AG04450 (cell line): ENCODE measurements around the gene C14orf132. TPM values are rescaled to one million over a fixed set of nuclear protein-coding genes. Genes with fewer than 3 reads are reported as not detected.

Experiments used
- CTCF ChIA-PET: fragments of 300-600, 350-600 bp; formaldehyde crosslinking; extraction: SDS; loops from one replicate; lab custom pipeline; 2022; ENCODE audit warnings: antibody characterized with exemption, inconsistent platforms; lab: Charles Lee
- POLR2A ChIA-PET: fragments of 350-600 bp; formaldehyde crosslinking; extraction: SDS; loops from one replicate; lab custom pipeline; 2021; ENCODE audit warnings: antibody characterized with exemption, inconsistent platforms; lab: Yijun Ruan, JAX
- DNase-seq: peaks from one replicate; pipeline ENCODE4 v3.0.0-alpha.2; 2011; ENCODE audit warnings: low read depth, low spot score
- H3K27ac ChIP-seq: one replicate; pipeline ENCODE4 v1.5.1; 2012; ENCODE audit warnings: low read depth, low read length, control low read depth
- H3K27me3 ChIP-seq: one replicate; pipeline ENCODE4 v1.6.0; 2012; ENCODE audit warnings: low read length; ENCODE audit not compliant: control insufficient read depth, insufficient read depth
- H3K4me3 ChIP-seq: 2 replicates; pipeline ENCODE4 v1.5.1; 2011; ENCODE audit warnings: mild to moderate bottlenecking, low read depth, low read length, control low read depth
- H3K9me3 ChIP-seq: 2 replicates; pipeline ENCODE4 v1.5.1; 2012; ENCODE audit warnings: low read length; ENCODE audit not compliant: control insufficient read depth, insufficient read depth
- polyA plus RNA-seq: library from polyadenylated mRNA; depleted of rRNA; stranded (reverse); fragments of >200 nt; gene quantifications from 2 replicates; pipeline ENCODE4 v1.2.3, GENCODE V29; 2011
- TF ChIP-seq, protein P1 (sequence below): IDR thresholded peaks from 2 replicates; pipeline ENCODE4 v1.5.1; 2011; ENCODE audit warnings: low read depth, low read length, control low read depth, inconsistent platforms

C14orf132 gene
- polyA plus RNA-seq, 1 experiment, result 42.0 TPM

DNA sequence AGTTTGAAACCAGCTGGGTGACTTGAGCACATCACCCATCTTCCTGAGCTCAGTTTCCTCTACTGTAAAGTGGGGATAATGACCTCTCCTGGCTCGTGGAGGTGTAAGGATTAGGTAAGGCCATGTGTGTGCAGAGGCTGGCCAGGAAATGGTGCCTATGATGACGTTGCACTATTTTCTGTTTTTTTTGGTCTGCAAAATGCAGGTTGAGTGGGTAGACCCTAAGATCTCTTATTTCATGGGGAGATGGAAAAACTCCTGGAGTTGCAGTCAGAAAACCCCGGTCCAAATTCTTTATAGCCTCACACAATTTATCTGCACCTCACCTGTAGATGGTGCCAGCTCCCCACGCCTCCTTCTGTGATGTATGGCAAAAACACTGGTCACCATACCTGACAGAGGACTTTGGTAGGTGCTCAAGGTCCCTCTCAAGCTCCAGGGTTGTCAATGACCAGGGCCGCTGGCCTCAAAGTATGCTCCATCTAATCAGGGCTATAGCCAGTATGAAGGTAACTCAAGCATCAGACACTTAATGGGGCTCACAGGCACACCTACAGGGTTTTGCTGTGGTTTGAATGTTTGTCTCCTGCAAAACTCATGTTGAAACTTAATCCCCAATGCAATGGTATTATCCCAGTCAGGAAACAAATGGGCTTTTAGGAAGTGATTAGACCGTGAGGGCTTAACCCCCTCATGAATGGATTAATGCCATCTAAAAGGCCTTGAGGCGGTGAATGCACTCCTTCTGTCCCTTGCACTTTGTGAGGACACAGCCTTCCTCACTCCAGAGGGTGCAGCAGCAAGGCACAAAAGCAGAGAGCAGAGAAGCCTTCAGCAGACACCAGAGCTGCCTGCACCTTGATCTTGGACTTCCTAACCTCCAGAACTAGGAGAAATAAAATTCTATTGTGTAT is 17.6 kb downstream of the C14orf132 start:
- CTCF ChIA-PET, result interaction anchor here (0.9 to 1.5 kb wide), 4 partner anchors 30 to 63 kb away, joined by 3 to 5 read pairs (median 3); no protein-coding TSS in a partner anchor
- no peaks in the 10 kb centered on the region for H3K27me3 ChIP-seq
- H3K9me3 ChIP-seq, result no peaks in the 10 kb centered on the region
- TF ChIP-seq, protein P1, sequence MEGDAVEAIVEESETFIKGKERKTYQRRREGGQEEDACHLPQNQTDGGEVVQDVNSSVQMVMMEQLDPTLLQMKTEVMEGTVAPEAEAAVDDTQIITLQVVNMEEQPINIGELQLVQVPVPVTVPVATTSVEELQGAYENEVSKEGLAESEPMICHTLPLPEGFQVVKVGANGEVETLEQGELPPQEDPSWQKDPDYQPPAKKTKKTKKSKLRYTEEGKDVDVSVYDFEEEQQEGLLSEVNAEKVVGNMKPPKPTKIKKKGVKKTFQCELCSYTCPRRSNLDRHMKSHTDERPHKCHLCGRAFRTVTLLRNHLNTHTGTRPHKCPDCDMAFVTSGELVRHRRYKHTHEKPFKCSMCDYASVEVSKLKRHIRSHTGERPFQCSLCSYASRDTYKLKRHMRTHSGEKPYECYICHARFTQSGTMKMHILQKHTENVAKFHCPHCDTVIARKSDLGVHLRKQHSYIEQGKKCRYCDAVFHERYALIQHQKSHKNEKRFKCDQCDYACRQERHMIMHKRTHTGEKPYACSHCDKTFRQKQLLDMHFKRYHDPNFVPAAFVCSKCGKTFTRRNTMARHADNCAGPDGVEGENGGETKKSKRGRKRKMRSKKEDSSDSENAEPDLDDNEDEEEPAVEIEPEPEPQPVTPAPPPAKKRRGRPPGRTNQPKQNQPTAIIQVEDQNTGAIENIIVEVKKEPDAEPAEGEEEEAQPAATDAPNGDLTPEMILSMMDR, result no peak
- POLR2A ChIA-PET, result interaction anchor here (0.6 kb wide), 1 partner anchor 8 kb away, joined by 9 read pairs; no protein-coding TSS in a partner anchor
- H3K27ac ChIP-seq, result no peak overlapping the region
- DNase-seq, result no peak
- no peak overlapping the region for H3K4me3 ChIP-seq

DNA sequence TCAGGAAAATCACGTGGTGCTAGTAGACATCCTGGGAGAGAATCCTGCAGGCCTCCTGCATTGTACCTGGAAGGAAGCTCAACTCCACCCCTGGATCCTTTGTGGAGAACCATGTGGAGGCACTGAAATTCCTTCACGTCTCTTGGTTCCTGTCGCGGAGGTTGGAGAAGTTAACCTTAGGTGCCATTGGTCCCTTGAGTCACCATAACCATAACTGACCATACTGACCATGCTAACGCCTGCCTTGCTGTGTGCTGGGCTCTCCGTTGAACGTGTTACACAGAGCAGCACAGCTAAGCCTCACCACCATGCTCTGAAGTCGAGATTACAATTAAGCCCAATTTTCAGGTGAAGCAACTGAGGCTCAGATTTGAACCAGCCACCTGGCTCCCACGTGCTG is 18.6 kb downstream of the C14orf132 start:
- TF ChIP-seq, protein P1, result no peak
- Histone ChIP-seq H3K9me3 (no peaks in the 10 kb centered on the region), H3K4me3 (no peak overlapping the region), H3K27ac (no peak overlapping the region), H3K27me3 (no peaks in the 10 kb centered on the region)
- POLR2A ChIA-PET, result no interaction called here
- no peak for DNase-seq
- CTCF ChIA-PET, result interaction anchor here (0.9 kb wide), 1 partner anchor 29 kb away, joined by 3 read pairs; no protein-coding TSS in a partner anchor

DNA sequence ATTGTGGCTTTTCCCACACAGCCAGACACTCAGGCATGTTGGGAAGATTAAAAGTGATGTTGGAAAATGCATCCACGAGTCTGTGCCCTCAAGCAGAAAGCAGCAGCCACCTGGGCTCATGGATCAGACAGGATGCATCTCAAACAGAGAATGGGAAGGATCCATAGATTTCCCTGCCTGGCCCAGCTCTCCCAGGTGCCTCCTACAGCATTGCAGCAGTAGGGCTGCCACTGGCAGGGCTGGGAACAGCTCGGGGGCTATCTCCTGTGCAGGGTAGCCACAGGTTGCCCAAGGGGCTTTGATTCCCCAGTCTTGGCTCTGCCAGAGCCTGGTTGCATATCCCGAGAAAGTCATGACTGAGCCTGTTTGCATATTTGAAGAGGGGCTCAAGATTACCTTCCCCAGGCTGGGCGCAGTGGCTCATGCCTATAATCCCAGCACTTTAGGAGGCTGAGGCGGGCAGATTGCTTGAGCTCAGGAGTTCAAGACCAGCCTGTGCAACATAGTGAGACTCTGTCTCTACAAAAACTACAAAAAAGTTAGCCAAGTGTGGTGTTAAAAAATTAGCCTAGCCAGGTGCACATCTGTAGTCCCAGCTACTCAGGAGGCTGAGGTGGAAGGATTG is 19.5 kb downstream of the C14orf132 start:
- TF ChIP-seq, protein P1, result no peak
- DNase-seq, result no peak
- Histone ChIP-seq H3K9me3 (no peaks in the 10 kb centered on the region), H3K27ac (no peak overlapping the region), H3K4me3 (no peak overlapping the region), H3K27me3 (no peaks in the 10 kb centered on the region)
- ChIA-PET CTCF (no interaction called here), POLR2A (no interaction called here)

DNA sequence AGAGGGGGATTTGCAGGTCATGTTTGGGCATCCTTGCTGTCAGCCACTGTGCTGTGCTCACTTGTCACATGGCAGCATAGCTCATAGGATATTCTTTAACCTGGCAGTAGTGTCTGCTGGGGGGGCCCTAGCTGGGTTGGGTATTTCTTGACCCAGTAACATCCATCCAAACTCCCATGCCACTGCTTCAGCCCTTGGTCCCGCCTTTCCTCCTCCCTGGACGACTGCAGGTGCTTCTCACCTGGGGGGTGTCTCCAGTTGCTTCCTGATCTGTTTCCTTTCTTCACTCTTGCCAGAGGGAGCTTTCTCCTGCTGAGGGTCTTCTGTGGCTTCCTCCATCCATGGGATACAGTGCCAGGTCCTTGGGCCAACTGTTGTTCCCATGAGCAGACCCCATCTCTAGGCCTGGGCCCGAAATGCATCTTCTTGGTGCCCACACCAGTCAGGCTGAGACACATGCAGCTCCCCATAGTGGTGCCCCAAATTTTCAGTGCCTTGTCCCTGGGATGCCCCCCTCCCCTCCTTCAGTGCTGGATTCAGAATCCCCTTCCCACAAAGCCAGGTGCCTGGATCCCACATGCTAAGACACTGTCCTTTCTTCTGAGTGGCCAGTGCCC is 20.5 kb downstream of the C14orf132 start:
- Histone ChIP-seq H3K9me3 (no peaks in the 10 kb centered on the region), H3K27me3 (no peaks in the 10 kb centered on the region), H3K4me3 (no peak overlapping the region), H3K27ac (no peak overlapping the region)
- DNase-seq, result no peak
- POLR2A ChIA-PET, result interaction anchor here (1.2 kb wide), 1 partner anchor 20 kb away, joined by 3 read pairs; no protein-coding TSS in a partner anchor
- TF ChIP-seq, protein P1, result no peak
- CTCF ChIA-PET, result interaction anchor here (1.2 kb wide), 1 partner anchor 41 kb away, joined by 3 read pairs; no protein-coding TSS in a partner anchor
